Glomerular visceral epithelial cell (primary cell): ENCODE results near the gene FBXO4.

ENCODE experiments used
- DNase-seq: peaks from one replicate; pipeline ENCODE4 v3.0.0-alpha.2; 2016; ENCODE audit errors: extremely low spot score

Gene FBXO4

GRCh38 chr5:41924872-41925554, at the start of gene FBXO4:
TSS of gene FBXO4 (plus strand) at chr5:41925281. CDS start at chr5:41925310, 29 bp downstream.
- peak; percentile 94 for DNase-seq

GRCh38 chr5:41876678-41877077, 48.4 kb upstream of the FBXO4 start:
- no peak for DNase-seq

GRCh38 chr5:41877408-41877807, 47.7 kb upstream of the FBXO4 start:
- no peak for DNase-seq

- DNase-seq = no peak
Observed at GRCh38 chr5:41878173-41878572, 46.9 kb upstream of the FBXO4 start.

- no peak for DNase-seq
Observed at GRCh38 chr5:41878643-41879478, 46.2 kb upstream of the FBXO4 start.

GRCh38 chr5:41882765-41883164, 42.3 kb upstream of the FBXO4 start:
- no peak for DNase-seq

- DNase-seq = no peak
Observed at GRCh38 chr5:41883243-41883642, 41.8 kb upstream of the FBXO4 start.

GRCh38 chr5:41883936-41884335, 41.1 kb upstream of the FBXO4 start:
- DNase-seq = no peak

GRCh38 chr5:41885286-41885685, 39.8 kb upstream of the FBXO4 start:
- no peak for DNase-seq

GRCh38 chr5:41891066-41891707, 33.9 kb upstream of the FBXO4 start:
- DNase-seq = no peak

GRCh38 chr5:41892031-41892430, 33.0 kb upstream of the FBXO4 start:
- DNase-seq = no peak

- no peak for DNase-seq
Observed at GRCh38 chr5:41893074-41893851, 31.8 kb upstream of the FBXO4 start.

- no peak for DNase-seq
Observed at GRCh38 chr5:41896230-41896629, 28.9 kb upstream of the FBXO4 start.

- no peak for DNase-seq
Observed at GRCh38 chr5:41903382-41903891, 21.6 kb upstream of the FBXO4 start.

GRCh38 chr5:41903892-41904799, 20.9 kb upstream of the FBXO4 start, which contains the start of gene RIMOC1:
TSS of gene RIMOC1 (plus strand) at chr5:41904344. CDS start at chr5:41904368, 24 bp downstream.
- DNase-seq = peak; percentile 100

- DNase-seq = no peak
Observed at GRCh38 chr5:41906151-41906550, 18.9 kb upstream of the FBXO4 start.

GRCh38 chr5:41908374-41909079, 16.6 kb upstream of the FBXO4 start:
- DNase-seq = peak; percentile 49

GRCh38 chr5:41918105-41918504, 7.0 kb upstream of the FBXO4 start:
- DNase-seq = no peak

GRCh38 chr5:41921166-41921565, 3.9 kb upstream of the FBXO4 start:
- DNase-seq = no peak

- DNase-seq = peak; percentile 49
Observed at GRCh38 chr5:41921874-41922273, 3.2 kb upstream of the FBXO4 start.
